Panc1 (cell line): ENCODE measurements around the gene LAMB4. TPM values are rescaled to one million over a fixed set of nuclear protein-coding genes. Genes with fewer than 3 reads are reported as not detected.

ENCODE experiments used
- ATAC-seq: fragments of 200-7000 bp; cut with Tn5 transposase; 2 replicates; pipeline ENCODE4 v1.9.1; 2020; ENCODE audit warnings: mild to moderate bottlenecking, moderate library complexity
- BruUV-seq: library from RNA; stranded (reverse); fragments of 400-500 nt; replicated peaks from 2 replicates; lab custom pipeline; 2021; lab: Mats Ljungman, UMichigan
- CTCF ChIA-PET: fragments of 300-600 bp; sonication (Branson Sonifier 250); formaldehyde crosslinking; loops from one replicate; lab custom pipeline; 2022; ENCODE audit warnings: antibody characterized with exemption; lab: Charles Lee
- POLR2A ChIA-PET: fragments of 300-600 bp; sonication (Branson Sonifier 250); formaldehyde crosslinking; loops from one replicate; lab custom pipeline; 2022; ENCODE audit warnings: antibody characterized with exemption; lab: Charles Lee
- DNase-seq: peaks from one replicate; pipeline ENCODE4 v3.0.0-alpha.2; 2010; ENCODE audit warnings: low read depth, low spot score
- H3K27ac ChIP-seq: 2 replicates; pipeline ENCODE4 v1.5.1; 2011; ENCODE audit warnings: mild to moderate bottlenecking, low read length, inconsistent platforms
- H3K27me3 ChIP-seq: fragments of 200-500 bp; sonication (Bioruptor generic); 2 replicates; pipeline ENCODE4 v1.6.0; 2014; ENCODE audit warnings: low read length, inconsistent platforms; ENCODE audit not compliant: control insufficient read depth, insufficient read depth
- H3K36me3 ChIP-seq: fragments of 200-500 bp; sonication (Bioruptor generic); 2 replicates; pipeline ENCODE4 v1.5.1; 2014; ENCODE audit warnings: inconsistent platforms, mild to moderate bottlenecking, low read length, moderate library complexity; ENCODE audit not compliant: control insufficient read depth, insufficient read depth
- H3K4me1 ChIP-seq: 2 replicates; pipeline ENCODE4 v1.5.1; 2011; ENCODE audit warnings: inconsistent platforms, mild to moderate bottlenecking, low read length, moderate library complexity; ENCODE audit not compliant: control insufficient read depth, insufficient read depth
- H3K4me3 ChIP-seq, 2 experiments: 2 replicates each; pipeline ENCODE4 v1.5.1; 2011 to 2012; ENCODE audit warnings: low read depth in 2 of 2, low read length in 2 of 2, mild to moderate bottlenecking in 2 of 2, inconsistent platforms in 1 of 2, moderate library complexity in 1 of 2
- H3K9me3 ChIP-seq: fragments of 200-500 bp; sonication (Bioruptor generic); 2 replicates; pipeline ENCODE4 v1.5.1; 2014; ENCODE audit warnings: low read depth, mild to moderate bottlenecking, inconsistent platforms, low read length, moderate library complexity; ENCODE audit not compliant: control insufficient read depth, insufficient read depth
- CTCF ChIP-seq: fragments of 450-650 bp; IDR thresholded peaks from 2 replicates; pipeline ENCODE4 v1.5.1; 2017; ENCODE audit warnings: mild to moderate bottlenecking
- POLR2AphosphoS5 ChIP-seq: IDR thresholded peaks from 2 replicates; pipeline ENCODE4 v1.6.1; 2012; ENCODE audit warnings: mild to moderate bottlenecking, low read depth, low read length, moderate library complexity
- REST ChIP-seq, 2 experiments: IDR thresholded peaks; 2 replicates each; pipeline ENCODE4 v1.6.1; 2011 to 2012; ENCODE audit warnings: low read depth in 2 of 2, control low read depth in 1 of 2, low read length in 1 of 2, mild to moderate bottlenecking in 1 of 2, moderate library complexity in 1 of 2; ENCODE audit not compliant: insufficient read depth in 1 of 2
- SIN3A ChIP-seq: IDR thresholded peaks from 2 replicates; pipeline ENCODE4 v1.6.1; 2012; ENCODE audit warnings: low read depth, mild to moderate bottlenecking, low read length, moderate library complexity, borderline replicate concordance; ENCODE audit not compliant: insufficient read depth
- TCF7L2 ChIP-seq: IDR thresholded peaks from 2 replicates; pipeline ENCODE4 v1.6.1; 2011; ENCODE audit warnings: mild to moderate bottlenecking, low read depth, low read length, inconsistent platforms
- in situ Hi-C: cut with HindIII; loops from 2 replicates; pipeline ENCODE4 v1.10.0; 2016; ENCODE audit warnings: low sequenced_read_pairs, low pct_unique_long_range_greater_than_20kb
- intact Hi-C: fragments of 100-400 bp; cut with micrococcal nuclease; formaldehyde crosslinking; loops from one replicate; pipeline ENCODE4 v1.10.0; 2022; ENCODE audit not compliant: unreplicated experiment
- total RNA-seq: library from RNA; stranded (reverse); gene quantifications from one replicate; pipeline ENCODE4 v1.2.1, GENCODE V29; 2021; ENCODE audit not compliant: unreplicated experiment

Gene LAMB4
- total RNA-seq, 1 experiment from 2014 or later = not detected

- in situ Hi-C loops (no loop called here), intact Hi-C loops (no loop called here)
- BruUV-seq = no TSS peak
- CTCF ChIA-PET = no interaction called here
- ATAC-seq (no peak), DNase-seq (no peak)
- TF ChIP-seq TCF7L2 = no peak
- no peak for TF ChIP-seq SIN3A
- no peak for TF ChIP-seq POLR2AphosphoS5
- no peak for TF ChIP-seq REST (IDR thresholded peaks at IDR 0.05; ENCODE audit: insufficient read depth in 1 of 2, low read depth in 2 of 2, low read length in 1 of 2)
- no peak for TF ChIP-seq CTCF
- no peaks in the 10 kb centered on the region for H3K36me3 ChIP-seq
- no peaks in the 10 kb centered on the region for H3K4me1 ChIP-seq
- no peak overlapping the region for H3K27ac ChIP-seq
- H3K9me3 ChIP-seq = no peaks in the 10 kb centered on the region
- no peak overlapping the region for H3K4me3 ChIP-seq
- peaks cover 6% of the 10 kb centered on the region for H3K27me3 ChIP-seq
- POLR2A ChIA-PET = no interaction called here
Measured at GRCh38 chr7:108156897-108157605, 26.9 kb upstream of the LAMB4 start.

GRCh38 chr7:108152198-108152597, 22.0 kb upstream of the LAMB4 start:
- H3K4me3 ChIP-seq = no peak overlapping the region
- in situ Hi-C loops = no loop called here
- TF ChIP-seq POLR2AphosphoS5 (no peak), REST (IDR thresholded peaks at IDR 0.05; ENCODE audit: insufficient read depth in 1 of 2, low read depth in 2 of 2, low read length in 1 of 2) (no peak), TCF7L2 (no peak), CTCF (no peak), SIN3A (no peak)
- intact Hi-C loops = no loop called here
- peaks cover 3% of the 10 kb centered on the region for H3K27me3 ChIP-seq
- POLR2A ChIA-PET = no interaction called here
- H3K27ac ChIP-seq = no peak overlapping the region
- ATAC-seq (no peak), DNase-seq (no peak)
- no peaks in the 10 kb centered on the region for H3K36me3 ChIP-seq
- BruUV-seq = no TSS peak
- no peaks in the 10 kb centered on the region for H3K4me1 ChIP-seq
- CTCF ChIA-PET = no interaction called here
- no peaks in the 10 kb centered on the region for H3K9me3 ChIP-seq
